ENCODE measurements around the gene SDF4. TPM values are rescaled to one million over a fixed set of nuclear protein-coding genes. Genes with fewer than 3 reads are reported as not detected.
A peak's percentile ranks its signal among the peaks of the same experiment; 100 is the strongest.

The SDF4 gene
- 76.6 and 207 TPM in 2 replicates for total RNA-seq

- peak; percentile 81 for DNase-seq (ENCODE audit: low read depth)
Observed at GRCh38 chr1:1231400-1232207, at the start of gene SDF4. Gene SDF4, minus strand, starts transcription at chr1:1232001. Its CDS starts 3,229 bp downstream, at chr1:1228772.

GRCh38 chr1:1280782-1281481 is 49.1 kb upstream of the SDF4 start:
- DNase-seq (ENCODE audit: low read depth): no peak

GRCh38 chr1:1279028-1279427 is 47.2 kb upstream of the SDF4 start:
- DNase-seq (ENCODE audit: low read depth): no peak

GRCh38 chr1:1278620-1279019 is 46.8 kb upstream of the SDF4 start:
- no peak for DNase-seq (ENCODE audit: low read depth)

GRCh38 chr1:1275836-1276235 is 44.0 kb upstream of the SDF4 start:
- DNase-seq (ENCODE audit: low read depth): no peak

- no peak for DNase-seq (ENCODE audit: low read depth)
Observed at GRCh38 chr1:1274931-1275431, 43.2 kb upstream of the SDF4 start.

GRCh38 chr1:1274299-1274930 is 42.6 kb upstream of the SDF4 start:
- no peak for DNase-seq (ENCODE audit: low read depth)

GRCh38 chr1:1273512-1274298 is 41.9 kb upstream of the SDF4 start, which contains the start of gene UBE2J2:
Gene UBE2J2, minus strand, starts transcription at chr1:1273854. Its CDS starts 5,862 bp downstream, at chr1:1267992.
- peak; percentile 47 for DNase-seq (ENCODE audit: low read depth)

- no peak for DNase-seq (ENCODE audit: low read depth)
Observed at GRCh38 chr1:1273209-1273511, 41.4 kb upstream of the SDF4 start.

GRCh38 chr1:1272341-1273208 is 40.8 kb upstream of the SDF4 start:
- DNase-seq (ENCODE audit: low read depth): peak; percentile 22

GRCh38 chr1:1270813-1271212 is 39.0 kb upstream of the SDF4 start:
- DNase-seq (ENCODE audit: low read depth): peak; percentile 59

- DNase-seq (ENCODE audit: low read depth): no peak
Observed at GRCh38 chr1:1268284-1268682, 36.5 kb upstream of the SDF4 start.

- no peak for DNase-seq (ENCODE audit: low read depth)
Observed at GRCh38 chr1:1267488-1268283, 35.9 kb upstream of the SDF4 start.

- DNase-seq (ENCODE audit: low read depth): peak; percentile 67
Observed at GRCh38 chr1:1264868-1265272, 33.1 kb upstream of the SDF4 start.

- DNase-seq (ENCODE audit: low read depth): no peak
Observed at GRCh38 chr1:1264026-1264425, 32.2 kb upstream of the SDF4 start.

GRCh38 chr1:1262758-1263157 is 31.0 kb upstream of the SDF4 start:
- DNase-seq (ENCODE audit: low read depth): no peak

- no peak for DNase-seq (ENCODE audit: low read depth)
Observed at GRCh38 chr1:1262071-1262470, 30.3 kb upstream of the SDF4 start.

GRCh38 chr1:1260843-1261560 is 29.2 kb upstream of the SDF4 start:
- DNase-seq (ENCODE audit: low read depth): no peak

- no peak for DNase-seq (ENCODE audit: low read depth)
Observed at GRCh38 chr1:1259951-1260600, 28.3 kb upstream of the SDF4 start.
